ACHN (cell line): ENCODE measurements around the gene MEI1.
A peak's percentile ranks its signal among the peaks of the same experiment; 100 is the strongest.

ENCODE experiments used
- DNase-seq: peaks from one replicate; pipeline ENCODE4 v3.0.0-alpha.2; 2015
- in situ Hi-C: cut with HindIII; loops from 2 replicates; pipeline ENCODE4 v1.10.0; 2017; ENCODE audit warnings: low sequenced_read_pairs, low pct_ligation_motif_present, low pct_unique_long_range_greater_than_20kb

MEI1 gene

GRCh38 chr22:41775976-41776375 lies 76.7 kb downstream of the MEI1 start:
- in situ Hi-C loops: no loop called here
- peak; percentile 78 for DNase-seq

- DNase-seq: no peak
- in situ Hi-C loops: no loop called here
Observed at GRCh38 chr22:41776381-41776780, 77.1 kb downstream of the MEI1 start.

GRCh38 chr22:41777749-41778425 lies 78.6 kb downstream of the MEI1 start:
- no peak for DNase-seq
- in situ Hi-C loops: no loop called here

GRCh38 chr22:41779929-41780505 lies 80.7 kb downstream of the MEI1 start:
- in situ Hi-C loops: no loop called here
- no peak for DNase-seq

DNA sequence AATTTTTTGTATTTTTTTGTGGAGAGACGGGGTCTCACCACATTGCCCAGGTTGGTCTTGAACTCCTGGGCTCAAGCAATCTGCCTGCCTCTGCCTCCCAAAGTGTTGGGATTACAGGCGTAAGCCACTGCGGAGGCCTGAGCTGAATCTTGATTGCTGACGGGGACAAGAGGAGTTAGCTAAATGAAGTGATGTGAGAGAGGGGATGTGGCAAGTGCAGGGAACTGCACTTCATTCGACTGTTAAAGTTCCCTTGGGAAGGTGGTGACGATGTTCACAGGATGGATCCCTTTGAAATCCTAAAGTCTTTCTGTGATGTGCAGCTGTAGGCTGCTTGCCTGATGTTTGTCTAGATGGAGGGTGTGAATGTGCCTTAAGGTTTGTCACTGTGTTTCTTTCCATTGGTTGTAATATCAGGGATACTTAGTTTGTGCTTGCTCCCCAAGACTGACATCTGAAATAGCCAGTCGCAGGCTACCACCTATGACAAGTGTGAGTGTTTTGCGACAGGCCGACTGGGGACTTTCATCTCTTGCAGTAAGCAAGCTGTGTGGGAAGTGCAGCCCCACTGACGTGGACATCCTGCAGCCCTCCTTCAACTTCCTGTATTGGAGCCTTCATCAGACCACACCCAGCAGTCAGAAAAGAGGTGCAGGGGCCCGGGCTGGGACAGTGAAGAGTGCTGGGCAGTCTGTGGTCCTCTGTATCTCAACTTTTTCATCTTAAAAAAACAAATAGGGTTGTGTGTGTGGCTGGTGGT lies 81.6 kb downstream of the MEI1 start:
- DNase-seq: no peak

GRCh38 chr22:41781507-41781906 lies 82.2 kb downstream of the MEI1 start:
- in situ Hi-C loops: no loop called here
- peak; percentile 22 for DNase-seq

More for the DNA sequence above, 81.6 kb downstream of the MEI1 start:
- in situ Hi-C loops: no loop called here

- DNase-seq: no peak
- in situ Hi-C loops: no loop called here
Observed at GRCh38 chr22:41782316-41782715, 83.0 kb downstream of the MEI1 start.

GRCh38 chr22:41782751-41783150 lies 83.4 kb downstream of the MEI1 start:
- no peak for DNase-seq
- in situ Hi-C loops: no loop called here

DNA sequence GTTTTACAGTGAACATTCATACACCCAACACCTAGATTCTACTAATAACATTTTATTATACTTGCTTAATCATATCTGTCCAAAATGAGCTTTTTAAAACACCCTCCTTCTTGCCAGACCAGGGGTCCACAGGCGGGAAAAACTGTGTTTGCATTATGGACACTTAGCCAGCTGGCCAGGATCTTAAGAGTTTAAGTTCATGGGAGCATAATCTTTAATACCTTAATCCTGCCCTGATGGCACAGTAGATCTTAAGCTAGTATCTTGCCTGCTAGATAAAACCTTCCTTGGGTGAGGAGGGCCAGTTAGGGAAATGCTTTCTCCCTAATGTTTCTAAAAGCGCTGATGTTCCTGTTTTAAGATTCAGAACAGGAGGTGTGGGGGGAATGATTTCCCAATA lies 88.0 kb downstream of the MEI1 start:
- no peak for DNase-seq
- in situ Hi-C loops: no loop called here

GRCh38 chr22:41793871-41794270 lies 94.6 kb downstream of the MEI1 start:
- in situ Hi-C loops: no loop called here
- no peak for DNase-seq

- DNase-seq: no peak
- in situ Hi-C loops: no loop called here
Observed at GRCh38 chr22:41798736-41799135, 99.4 kb downstream of the MEI1 start.

- in situ Hi-C loops: no loop called here
- DNase-seq: no peak
Observed at GRCh38 chr22:41799486-41800347, 100.4 kb downstream of the MEI1 start.

DNA sequence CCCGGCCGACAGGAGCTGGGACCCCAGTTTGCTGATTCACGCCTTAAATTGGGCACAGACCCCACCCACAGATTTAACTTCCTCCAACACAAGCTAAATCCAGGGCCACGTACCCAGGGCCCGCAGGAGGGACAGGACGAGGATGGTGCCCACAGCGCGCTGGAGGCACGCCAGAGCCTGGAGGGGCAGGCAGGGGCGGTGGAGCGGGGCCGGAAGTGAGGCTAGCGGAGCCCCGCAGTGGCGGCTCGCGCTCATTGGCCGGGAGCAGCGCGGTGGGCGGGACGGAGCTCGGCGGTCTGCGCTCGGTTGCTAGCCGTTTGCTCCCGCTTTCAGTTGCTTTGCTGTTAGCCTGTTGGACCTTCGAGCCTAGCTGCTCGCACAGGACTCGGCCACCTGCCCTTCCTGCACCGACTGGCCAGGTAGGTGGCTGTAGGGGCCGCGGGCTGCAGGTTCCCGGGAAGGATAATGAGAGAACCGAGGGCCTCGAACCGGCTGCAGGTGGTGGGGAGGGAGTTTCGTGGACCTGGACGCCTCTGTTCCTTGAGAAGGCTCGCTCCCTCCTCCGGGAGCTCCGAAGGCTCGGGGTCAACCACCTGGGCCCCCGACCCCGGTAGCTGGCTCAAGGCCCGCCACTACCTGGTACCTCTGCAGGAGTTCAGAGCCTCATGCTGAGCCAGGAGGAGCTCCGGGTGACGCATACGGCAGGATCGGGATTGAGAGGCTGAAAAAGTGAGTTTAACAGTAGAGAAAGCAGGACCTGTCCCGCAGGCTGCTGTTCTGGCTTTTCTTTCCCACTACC lies 101.2 kb downstream of the MEI1 start, which contains the start of gene CCDC134:
Gene CCDC134, plus strand, starts transcription at position 332 of the 799 bp plus-strand sequence. CDS start 8,212 bp downstream, outside the sequence.
- in situ Hi-C loops: no loop called here
- peak; percentile 84 for DNase-seq

GRCh38 chr22:41801147-41801819 lies 102.0 kb downstream of the MEI1 start:
- in situ Hi-C loops: no loop called here
- DNase-seq: no peak

GRCh38 chr22:41801886-41802285 lies 102.6 kb downstream of the MEI1 start:
- no peak for DNase-seq
- in situ Hi-C loops: no loop called here

DNA sequence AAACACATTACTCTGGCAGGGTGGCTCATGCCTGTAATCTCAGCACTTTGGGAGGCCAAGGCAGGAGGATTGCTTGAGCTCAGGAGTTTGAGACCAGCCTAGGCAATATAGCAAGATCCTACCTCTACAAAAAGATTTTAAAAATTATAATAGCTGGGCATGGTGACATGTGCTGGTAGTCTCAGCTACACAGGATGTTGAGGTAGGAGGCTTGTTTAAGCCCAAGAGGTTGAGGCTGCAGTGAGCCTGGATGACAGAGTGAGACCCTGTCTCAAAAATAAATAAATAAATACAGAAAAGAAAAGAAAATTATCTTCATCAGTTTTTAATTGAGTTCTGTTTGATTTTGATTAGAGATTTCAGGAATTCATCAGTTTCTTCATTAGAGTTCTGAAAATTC lies 106.3 kb downstream of the MEI1 start:
- no peak for DNase-seq
- in situ Hi-C loops: no loop called here

DNA sequence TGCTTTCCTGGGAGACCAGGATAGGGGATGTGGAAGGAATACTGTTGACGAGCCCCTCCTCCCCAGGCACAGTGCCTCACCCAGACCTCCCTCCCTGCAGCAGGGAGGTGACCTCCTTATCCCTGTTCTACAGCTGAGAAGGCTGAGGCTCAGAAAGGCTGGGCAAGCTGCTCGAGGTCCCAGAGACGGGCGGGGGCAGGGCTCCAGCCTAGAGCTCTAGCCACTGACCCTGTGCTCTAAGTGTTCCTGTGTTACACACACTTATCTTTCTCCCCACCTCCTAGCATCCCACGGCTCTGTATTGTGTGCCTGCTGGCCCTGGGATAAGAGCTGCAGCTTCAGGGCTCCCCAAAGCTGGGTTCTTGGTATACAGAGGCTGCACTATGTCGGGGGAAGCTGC lies 109.1 kb downstream of the MEI1 start:
- in situ Hi-C loops: no loop called here
- DNase-seq: no peak

GRCh38 chr22:41810022-41810421 lies 110.7 kb downstream of the MEI1 start:
- no peak for DNase-seq
- in situ Hi-C loops: no loop called here
